T47D (cell line): ENCODE measurements around the gene KIF1C.
A peak's percentile ranks its signal among the peaks of the same experiment; 100 is the strongest.
"Not testable (repeated sequence)": the region's sequence is repeated elsewhere in the genome, so short reads cannot be mapped to it uniquely, and the experiment has no call there.

Experiments
- DNase-seq, 2 experiments: peaks; one replicate each; pipeline versions ENCODE4 v3.0.0 to v3.0.0-alpha.2; 2011 to 2012; ENCODE audit warnings: low read depth in 1 of 2, low spot score in 1 of 2
- JUND ChIP-seq: IDR thresholded peaks from 2 replicates; pipeline ENCODE4 v1.6.1; 2012; ENCODE audit warnings: low read depth
- in situ Hi-C: cut with HindIII; loops from 2 replicates; pipeline ENCODE4 v1.10.0; 2016; ENCODE audit warnings: low sequenced_read_pairs, low pct_unique_long_range_greater_than_20kb

The KIF1C gene

DNA sequence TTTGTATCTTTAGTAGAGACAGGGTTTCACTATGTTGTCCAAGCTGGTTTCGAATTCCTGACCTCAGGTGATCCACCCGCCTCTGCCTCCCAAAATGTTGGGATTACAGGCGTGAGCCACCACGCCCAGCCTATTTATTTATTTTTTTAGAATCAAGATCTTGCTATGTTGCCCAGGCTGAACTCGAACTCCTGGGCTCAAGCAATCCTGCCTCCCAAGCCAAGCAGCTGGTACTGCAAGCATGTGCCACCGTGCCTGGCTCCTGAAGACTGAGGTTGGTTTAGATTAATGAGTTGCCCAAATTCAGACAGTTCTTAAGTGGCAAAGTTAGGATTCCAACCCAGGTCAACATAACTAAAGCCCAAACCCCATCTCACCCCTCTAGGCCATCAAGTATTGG is 29.5 kb downstream of the KIF1C start:
- TF ChIP-seq JUND: no peak
- no peak for DNase-seq
- in situ Hi-C loops: no loop called here

DNA sequence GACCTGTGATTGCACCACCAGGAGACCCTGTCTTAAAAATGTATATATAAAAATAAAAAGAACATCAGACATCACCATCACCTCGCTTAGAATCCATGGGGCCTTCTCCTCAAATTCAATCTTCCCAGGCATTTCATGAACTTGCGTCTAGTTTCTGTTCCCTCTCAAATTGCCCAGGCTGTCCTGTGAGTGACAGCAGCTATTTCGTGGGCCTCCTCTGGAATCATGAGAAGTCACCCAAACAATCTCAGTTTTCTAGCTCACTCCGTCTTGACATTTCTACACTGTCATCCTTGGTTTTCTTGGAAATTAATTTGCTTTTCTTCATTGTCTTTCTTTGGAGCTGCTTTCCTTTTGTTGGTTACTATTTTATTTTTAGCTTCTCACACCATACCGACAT is 30.2 kb downstream of the KIF1C start:
- in situ Hi-C loops: no loop called here
- no peak for DNase-seq
- TF ChIP-seq JUND: no peak

DNA sequence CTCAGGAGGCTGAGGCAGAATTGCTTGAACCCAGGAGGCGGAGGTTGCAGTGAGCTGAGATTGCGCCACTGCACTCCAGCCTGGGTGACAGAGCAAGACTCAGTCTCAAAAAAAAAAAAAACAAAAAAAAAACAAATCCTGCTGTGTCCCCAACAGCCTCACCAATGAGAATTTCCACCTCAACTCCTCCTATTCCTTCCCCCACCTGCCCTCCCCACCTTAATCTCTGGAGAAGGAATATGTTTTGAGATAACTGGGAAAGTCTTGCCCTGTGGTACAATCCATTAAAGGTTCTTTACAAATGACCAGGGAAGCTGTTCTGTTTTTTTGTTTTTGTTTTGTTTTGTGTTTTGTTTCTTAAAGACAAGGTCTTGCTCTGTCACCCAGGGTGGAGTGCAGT is 32.4 kb downstream of the KIF1C start:
- in situ Hi-C loops, DNase-seq: not testable (repeated sequence)

DNA sequence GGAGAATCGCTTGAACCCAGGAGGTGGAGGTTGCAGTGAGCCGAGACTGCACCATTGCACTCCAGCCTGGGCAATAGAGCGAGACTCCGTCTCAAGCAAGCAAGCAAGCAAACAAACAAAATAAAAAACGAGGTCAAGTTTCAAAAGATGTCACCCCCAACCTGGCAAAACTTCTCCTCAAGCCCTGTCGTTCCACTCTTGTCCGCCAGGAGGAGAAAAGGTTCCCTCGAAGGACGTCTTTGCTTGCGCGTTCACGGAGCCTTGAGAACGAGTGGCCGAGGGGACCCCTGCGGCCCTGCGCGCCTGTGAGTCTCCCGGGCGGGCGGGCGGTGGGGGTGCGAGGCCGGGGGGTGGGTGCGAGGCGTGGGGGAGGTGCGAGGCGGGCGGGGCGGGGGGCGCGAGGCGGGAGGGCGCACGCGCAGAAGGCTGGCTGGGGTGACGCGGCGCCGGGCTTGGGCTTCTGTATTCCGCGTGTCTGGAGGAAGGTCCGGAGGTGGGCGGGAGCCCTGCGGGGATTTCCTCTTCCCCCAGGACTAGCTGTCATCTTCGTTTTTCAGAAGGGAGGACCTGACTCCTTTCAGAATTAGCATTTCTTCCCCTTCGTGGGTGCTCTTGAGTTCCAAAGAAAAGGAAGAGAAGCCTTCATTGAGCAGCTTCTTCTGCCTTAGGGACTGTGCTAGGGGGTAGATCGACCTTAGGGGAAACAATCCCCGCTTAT is 33.8 kb downstream of the KIF1C start:
- in situ Hi-C loops: no loop called here
- DNase-seq: peak; percentile 60 to 90
- TF ChIP-seq JUND: no peak

DNA sequence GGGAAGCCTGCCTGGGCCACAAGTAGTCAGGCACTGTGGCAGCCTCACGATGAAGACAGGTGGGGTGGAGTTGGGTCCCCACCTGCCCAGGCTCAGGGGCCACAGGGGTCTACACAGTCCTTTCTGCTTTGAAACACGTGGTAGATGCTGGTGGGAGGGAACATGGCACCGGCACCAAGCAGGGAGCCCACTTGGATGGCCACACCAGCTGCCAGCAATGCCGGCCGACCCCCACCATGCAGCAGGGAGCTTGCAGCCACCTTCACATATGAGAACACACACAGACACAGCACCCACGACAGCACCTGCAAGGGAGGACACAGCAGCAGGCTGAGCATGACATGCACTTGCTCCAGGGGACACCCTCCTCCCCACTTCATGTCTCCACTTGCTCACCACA is 35.1 kb downstream of the KIF1C start:
- in situ Hi-C loops: no loop called here

DNA sequence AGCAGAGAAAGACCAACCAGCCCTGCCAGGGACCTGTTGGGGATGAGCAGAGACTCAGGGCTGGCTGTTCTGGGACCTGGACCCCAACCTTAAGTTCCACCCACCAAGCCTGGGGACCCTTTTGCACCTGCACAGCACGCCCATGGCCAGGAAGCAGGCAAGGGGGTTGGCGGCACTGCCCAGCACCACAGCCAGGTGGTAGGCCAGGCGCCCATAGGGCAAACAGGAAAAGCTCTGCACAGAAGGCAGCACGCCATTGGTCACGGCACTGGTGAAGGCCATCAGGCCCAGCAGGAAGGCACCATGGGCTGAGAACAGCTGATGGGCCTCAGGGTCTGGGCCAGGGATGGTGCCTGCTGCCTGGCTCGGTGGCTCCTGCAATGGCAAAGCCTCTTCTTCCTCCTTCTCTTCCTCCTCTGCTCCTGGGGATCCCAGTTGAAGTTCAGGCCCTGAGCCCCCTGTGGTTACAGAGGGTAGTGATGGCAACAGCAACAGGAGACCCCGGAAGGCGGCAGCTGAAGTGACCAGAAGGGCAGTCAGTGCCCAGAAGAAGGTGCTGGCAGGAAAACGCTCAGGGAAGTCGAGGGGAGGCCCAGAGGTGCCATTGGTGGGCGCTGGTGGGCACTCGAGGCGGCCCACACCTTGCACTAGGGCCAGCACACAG is 35.7 kb downstream of the KIF1C start:
- DNase-seq: no peak
- in situ Hi-C loops: no loop called here

More for the DNA sequence above, 35.1 kb downstream of the KIF1C start:
- TF ChIP-seq JUND: no peak
- no peak for DNase-seq

DNA sequence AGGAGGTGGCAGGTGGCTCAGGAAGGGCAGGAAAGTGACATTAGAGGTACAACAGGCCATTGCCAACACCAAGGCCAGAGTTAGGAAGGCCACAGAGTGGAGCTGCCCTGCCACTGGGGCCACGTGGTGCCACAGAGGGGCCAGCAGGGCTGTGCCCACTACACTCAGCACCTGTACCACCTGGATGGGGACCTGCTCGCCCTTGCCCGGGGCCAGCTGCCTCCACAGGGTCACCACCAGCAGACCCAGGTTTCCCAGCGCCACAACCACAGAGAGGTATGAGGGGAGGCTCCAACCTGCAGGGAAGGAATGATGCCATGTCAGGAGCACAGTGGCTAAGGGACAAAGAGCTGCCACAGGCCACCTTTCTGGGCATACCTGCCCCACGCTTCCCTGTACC is 36.3 kb downstream of the KIF1C start:
- DNase-seq: no peak
- in situ Hi-C loops: no loop called here
- TF ChIP-seq JUND: no peak

More for the DNA sequence above, 35.7 kb downstream of the KIF1C start:
- no peak for TF ChIP-seq JUND

DNA sequence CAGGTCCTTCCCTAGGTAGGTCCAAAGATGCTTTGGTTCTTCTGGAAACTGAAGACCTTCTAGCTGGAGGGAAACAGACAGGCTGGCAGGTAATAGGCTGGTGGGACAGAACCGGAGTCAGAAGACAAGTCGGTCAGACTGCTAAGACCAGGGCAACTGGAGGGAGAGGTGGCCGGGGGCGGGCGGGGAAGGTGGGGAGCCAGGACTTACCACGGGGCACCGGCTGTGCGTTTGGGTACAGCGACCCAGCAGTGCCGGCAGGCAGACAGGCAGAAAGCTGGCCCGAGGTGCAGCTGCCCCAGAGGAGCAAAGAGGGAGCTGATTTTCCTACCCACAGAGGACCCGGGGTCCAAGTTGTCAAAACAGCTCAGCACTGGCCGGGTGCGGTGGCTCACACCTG is 36.9 kb downstream of the KIF1C start:
- in situ Hi-C loops: no loop called here
- TF ChIP-seq JUND: no peak
- DNase-seq: no peak

DNA sequence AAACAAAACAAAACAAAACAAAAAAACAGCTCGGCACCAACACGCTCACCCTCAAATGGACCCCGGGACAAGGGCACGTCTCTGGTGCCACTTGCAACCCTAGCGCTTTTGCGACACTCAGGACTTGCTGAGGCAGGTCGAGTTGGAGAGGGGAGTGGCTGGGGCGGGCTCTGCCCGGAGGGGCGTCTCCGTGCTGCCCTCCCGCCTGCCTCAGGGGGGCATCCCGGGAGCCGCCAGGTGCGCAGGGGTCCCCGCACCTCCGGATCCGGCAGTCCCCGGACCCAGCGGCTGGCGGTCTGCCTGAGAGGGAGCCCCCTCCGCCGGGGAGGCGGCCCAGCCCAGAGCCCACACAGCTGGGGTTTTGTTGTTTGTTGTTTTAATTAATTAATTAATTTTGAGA is 37.6 kb downstream of the KIF1C start, which contains the start of gene SLC52A1:
Gene SLC52A1, minus strand, starts transcription at position 112 of the 400 bp plus-strand sequence. CDS start 820 bp downstream, outside the sequence.
- TF ChIP-seq JUND: no peak
- peak; percentile 54 for DNase-seq
- in situ Hi-C loops: no loop called here

DNA sequence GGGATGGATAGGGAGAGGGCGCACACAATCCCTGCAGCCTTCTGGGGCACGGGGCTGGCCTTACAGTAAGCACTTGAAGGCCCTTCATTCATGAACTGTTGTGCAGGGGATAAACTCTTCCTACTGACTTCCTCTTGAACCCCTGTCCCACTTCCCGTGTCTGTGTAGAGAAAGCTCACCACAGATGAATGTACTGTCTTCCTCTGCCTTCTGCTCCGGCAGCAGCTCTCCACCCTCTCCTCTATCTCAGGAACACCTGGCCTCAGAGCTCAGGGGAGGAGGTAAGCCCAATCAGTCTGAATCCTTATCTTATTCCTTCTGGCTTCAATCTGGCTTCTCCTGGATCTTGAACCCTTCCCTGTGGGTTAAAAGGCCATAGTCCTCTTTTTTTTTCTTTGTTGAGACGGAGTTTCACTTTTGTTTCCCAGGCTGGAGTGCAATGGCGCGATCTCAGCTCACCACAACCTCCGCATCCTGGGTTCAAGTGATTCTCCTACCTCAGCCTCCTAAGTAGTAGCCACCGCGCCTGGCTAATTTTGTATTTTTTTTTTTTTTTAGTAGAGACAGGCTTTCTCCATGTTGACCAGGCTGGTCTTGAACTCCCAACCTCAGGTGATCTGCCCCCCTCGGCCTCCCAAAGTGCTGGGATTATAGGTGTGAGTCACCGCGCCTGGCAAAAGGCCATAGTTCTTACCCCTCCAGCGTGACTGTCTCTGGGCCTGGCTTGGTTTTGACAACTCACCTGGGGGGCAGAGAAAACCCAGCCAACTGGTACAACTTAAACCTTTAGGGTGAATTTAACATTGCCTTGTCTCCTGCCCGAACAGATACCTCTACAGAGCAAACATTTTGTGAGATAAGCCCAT is 44.6 kb downstream of the KIF1C start:
- no peak for TF ChIP-seq JUND
- in situ Hi-C loops: no loop called here
- no peak for DNase-seq

DNA sequence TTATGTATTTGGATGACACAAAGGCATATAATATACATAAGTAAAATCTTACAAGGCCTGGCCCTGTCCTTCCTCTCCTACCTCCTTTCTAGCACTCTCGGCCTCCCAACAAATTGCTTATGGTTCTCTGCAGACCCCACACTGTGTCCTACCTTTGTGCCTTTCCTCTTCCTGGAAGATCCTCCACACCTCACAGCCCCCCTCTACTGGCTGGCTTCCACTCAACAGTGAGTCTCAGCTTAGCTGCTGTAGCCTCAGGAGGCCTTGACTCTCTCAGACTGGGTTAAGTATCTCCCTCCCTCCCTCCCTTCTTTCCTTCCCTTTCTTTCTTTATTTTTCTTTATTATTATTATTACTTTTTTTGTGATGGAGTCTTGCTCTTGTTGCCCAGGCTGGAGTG is 45.8 kb downstream of the KIF1C start:
- no peak for DNase-seq
- no peak for TF ChIP-seq JUND
- in situ Hi-C loops: no loop called here

DNA sequence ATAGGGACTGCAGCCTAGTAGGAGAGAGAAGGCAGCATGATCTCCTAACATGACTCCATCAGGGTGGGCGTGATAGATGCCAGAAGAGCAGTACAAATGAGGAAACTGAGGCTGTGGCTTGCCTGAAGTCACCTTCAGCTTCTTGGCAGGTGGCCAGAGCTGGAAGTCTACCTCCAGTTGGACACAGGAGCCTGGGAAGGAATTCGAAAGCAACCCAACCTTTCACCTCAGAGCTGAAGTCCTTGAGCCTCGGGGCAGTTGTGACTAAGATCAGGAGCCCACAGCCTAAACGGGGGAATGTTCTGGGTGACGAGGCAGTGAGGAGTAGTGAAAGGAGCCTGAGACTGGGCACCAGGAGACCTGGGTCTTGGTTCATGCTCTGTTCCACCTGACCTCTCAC is 46.9 kb downstream of the KIF1C start:
- no peak for TF ChIP-seq JUND
- no peak for DNase-seq
- in situ Hi-C loops: no loop called here

DNA sequence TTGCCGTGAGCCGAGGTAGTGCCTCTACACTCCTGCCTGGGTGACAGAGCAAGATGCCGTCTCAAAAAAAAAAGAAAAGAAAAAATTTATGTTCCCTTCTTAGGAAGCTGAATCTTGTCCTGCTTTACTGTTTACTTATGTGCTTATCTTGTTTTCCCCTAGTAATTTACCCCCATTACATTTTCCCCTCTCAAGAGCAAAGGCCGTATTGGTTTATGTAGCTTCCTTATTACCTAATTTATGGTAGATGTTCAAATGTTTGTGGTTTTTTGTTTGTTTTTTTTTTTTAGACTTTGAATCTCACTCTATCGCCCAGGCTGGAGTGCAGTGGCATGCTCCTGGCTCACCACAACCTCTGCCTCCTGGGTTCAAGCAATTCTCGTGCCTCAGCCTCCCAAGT is 47.7 kb downstream of the KIF1C start:
- no peak for DNase-seq
- TF ChIP-seq JUND: no peak
- in situ Hi-C loops: no loop called here
